ES-I3 (cell line): ENCODE data around the gene MTOR.
A peak's percentile ranks its signal among the peaks of the same experiment; 100 is the strongest.

Source experiments
- H3K36me3 ChIP-seq: 2 replicates; pipeline ENCODE4 v1.6.1; 2013; ENCODE audit warnings: mild to moderate bottlenecking, low read length, control low read depth, moderate library complexity; ENCODE audit not compliant: insufficient read depth
- H3K4me1 ChIP-seq: 2 replicates; pipeline ENCODE4 v1.6.1; 2013; ENCODE audit warnings: mild to moderate bottlenecking, control low read depth, low read length; ENCODE audit not compliant: insufficient read depth
- H3K9ac ChIP-seq: 2 replicates; pipeline ENCODE4 v1.6.1; 2013; ENCODE audit warnings: low read depth, mild to moderate bottlenecking, low read length, moderate library complexity
- H3K9me3 ChIP-seq: 2 replicates; pipeline ENCODE4 v1.6.1; 2013; ENCODE audit warnings: mild to moderate bottlenecking, low read length, moderate library complexity; ENCODE audit not compliant: control insufficient read depth, insufficient read depth

Gene MTOR

DNA sequence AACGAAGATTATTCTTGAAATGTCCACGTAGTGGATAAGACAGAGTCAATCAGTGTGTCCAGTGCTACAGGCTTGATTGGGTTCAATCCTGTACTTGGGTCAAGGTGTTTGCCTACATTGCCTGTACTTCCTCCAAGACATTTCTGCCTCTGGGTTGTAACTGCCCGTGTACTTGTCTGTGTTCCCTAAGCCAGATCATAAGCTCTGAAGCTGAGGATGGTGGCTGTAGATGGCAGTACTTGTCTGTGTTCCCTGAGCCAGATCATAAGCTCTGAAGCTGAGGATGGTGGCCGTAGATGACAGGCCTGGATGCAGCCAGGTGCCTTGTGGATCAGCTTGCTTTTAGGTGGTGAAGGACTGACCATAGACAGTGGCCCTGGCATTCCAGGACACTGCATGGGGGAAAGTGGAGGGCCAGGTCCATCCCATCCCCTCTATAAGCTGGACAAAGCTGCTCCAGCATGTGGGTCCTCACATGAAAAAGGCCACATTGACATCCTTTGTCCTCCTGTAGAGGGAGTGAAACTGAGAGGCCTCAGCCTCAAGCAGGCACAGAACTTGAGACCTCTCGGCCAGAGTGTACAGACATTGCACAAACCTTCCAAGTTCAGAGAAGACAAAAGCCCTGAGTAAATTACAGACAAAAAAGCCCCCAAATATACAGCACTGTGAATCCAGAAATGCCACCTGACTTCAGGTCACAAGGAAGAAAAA is 200.5 kb downstream of the MTOR start:
- Histone ChIP-seq H3K4me1 (no peaks in the 10 kb centered on the region; the same call in 1 of the 2 replicates), H3K36me3 (peaks cover 5% of the 10 kb centered on the region), H3K9me3 (no peaks in the 10 kb centered on the region), H3K9ac (no peak overlapping the region)

- H3K36me3 ChIP-seq: peaks cover 3% of the 10 kb centered on the region
- H3K9me3 ChIP-seq: no peaks in the 10 kb centered on the region
- no peaks in the 10 kb centered on the region; the same call in 1 of the 2 replicates for H3K4me1 ChIP-seq
- peak within 1 kb of the TSS; percentile 87 for H3K9ac ChIP-seq
Observed at GRCh38 chr1:11059968-11060830, 202.2 kb downstream of the MTOR start, which contains the start of gene SRM. Gene SRM (minus strand): TSS chr1:11060018. CDS start chr1:11059943, 75 bp downstream.

GRCh38 chr1:11059155-11059967 is 203.0 kb downstream of the MTOR start:
- peak overlapping the region; percentile 84 for H3K9ac ChIP-seq
- H3K4me1 ChIP-seq: no peaks in the 10 kb centered on the region; the same call in 1 of the 2 replicates
- peaks cover 3% of the 10 kb centered on the region; the same call in 1 of the 2 replicates for H3K36me3 ChIP-seq
- no peaks in the 10 kb centered on the region for H3K9me3 ChIP-seq

DNA sequence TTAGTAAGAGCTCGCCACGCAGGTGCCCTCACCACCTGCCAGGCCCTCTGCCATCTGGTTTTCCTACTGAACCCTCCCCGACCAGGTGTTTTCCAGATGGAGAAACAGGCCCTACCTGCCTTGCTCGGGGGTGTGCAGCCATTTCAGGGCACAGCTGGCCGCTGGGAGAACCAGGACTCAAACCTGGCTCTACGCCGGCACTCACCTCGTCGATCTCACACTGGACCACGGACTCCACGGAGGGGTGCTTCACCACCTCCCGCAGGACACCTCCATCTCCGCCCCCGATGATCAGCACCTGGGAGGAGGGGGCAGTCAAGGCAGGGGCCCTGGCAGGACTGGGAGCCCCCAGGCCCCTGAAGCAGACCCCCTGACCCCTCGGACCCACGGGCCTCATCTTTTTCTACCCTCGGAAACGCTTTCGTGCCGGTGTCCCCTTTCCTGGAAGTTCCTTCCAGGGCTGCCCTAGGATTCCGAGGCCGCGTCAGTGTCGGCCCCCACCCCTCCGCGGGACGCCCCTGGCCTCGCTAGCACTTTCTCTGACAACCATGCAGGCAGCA is 203.7 kb downstream of the MTOR start:
- peaks cover 3% of the 10 kb centered on the region; the same call in 1 of the 2 replicates for H3K36me3 ChIP-seq

GRCh38 chr1:11058026-11058425 is 204.3 kb downstream of the MTOR start:
- Histone ChIP-seq H3K9me3 (no peaks in the 10 kb centered on the region), H3K9ac (no peak overlapping the region), H3K4me1 (peaks cover 1% of the 10 kb centered on the region; the same call in 1 of the 2 replicates), H3K36me3 (no peaks in the 10 kb centered on the region)

More for the DNA sequence above, 203.7 kb downstream of the MTOR start:
- Histone ChIP-seq H3K9me3 (no peaks in the 10 kb centered on the region), H3K4me1 (no peaks in the 10 kb centered on the region; the same call in 1 of the 2 replicates), H3K9ac (peak overlapping the region; percentile 84)

- H3K4me1 ChIP-seq: peaks cover 6% of the 10 kb centered on the region; the same call in 1 of the 2 replicates
- H3K9me3 ChIP-seq: no peaks in the 10 kb centered on the region
- H3K9ac ChIP-seq: no peak overlapping the region
- H3K36me3 ChIP-seq: no peaks in the 10 kb centered on the region
Observed at GRCh38 chr1:11057477-11057876, 204.9 kb downstream of the MTOR start.
